Trophoblast cell (in vitro differentiated cells and primary cell): ENCODE measurements around the gene USP6NL.

ENCODE experiments used
- DNase-seq, 2 donors: peaks; one replicate each; pipeline ENCODE4 v3.0.0-alpha.2; 2016
- H2AFZ ChIP-seq: 2 replicates; pipeline ENCODE4 v1.6.1; 2013; ENCODE audit warnings: low read length, moderate library complexity, mild to moderate bottlenecking; ENCODE audit not compliant: insufficient read depth, poor library complexity
- H2AK5ac ChIP-seq: 2 replicates; pipeline ENCODE4 v1.6.1; 2013; ENCODE audit warnings: mild to moderate bottlenecking, low read length
- H2BK120ac ChIP-seq: 2 replicates; pipeline ENCODE4 v1.6.1; 2013; ENCODE audit warnings: low read length, mild to moderate bottlenecking, moderate library complexity; ENCODE audit not compliant: insufficient read depth, poor library complexity
- H2BK12ac ChIP-seq: 2 replicates; pipeline ENCODE4 v1.6.1; 2013; ENCODE audit warnings: mild to moderate bottlenecking, low read length, moderate library complexity
- H2BK5ac ChIP-seq: 2 replicates; pipeline ENCODE4 v1.6.1; 2013; ENCODE audit warnings: low read length, low read depth, moderate library complexity, mild to moderate bottlenecking; ENCODE audit not compliant: poor library complexity
- H3K14ac ChIP-seq: 2 replicates; pipeline ENCODE4 v1.6.1; 2013; ENCODE audit warnings: mild to moderate bottlenecking, low read length
- H3K18ac ChIP-seq: 2 replicates; pipeline ENCODE4 v1.6.1; 2013; ENCODE audit warnings: mild to moderate bottlenecking, low read length
- H3K23ac ChIP-seq: 2 replicates; pipeline ENCODE4 v1.6.1; 2013; ENCODE audit warnings: low read length
- H3K27ac ChIP-seq: 2 replicates; pipeline ENCODE4 v1.5.1; 2013; ENCODE audit warnings: low read depth, mild to moderate bottlenecking, inconsistent platforms, low read length, moderate library complexity
- H3K27me3 ChIP-seq: 2 replicates; pipeline ENCODE4 v1.6.1; 2013; ENCODE audit warnings: inconsistent platforms, mild to moderate bottlenecking, low read length, moderate library complexity; ENCODE audit not compliant: insufficient read depth
- H3K36me3 ChIP-seq, 2 experiments: 1 replicate in 1 of 2; 2 replicates in 1 of 2; pipeline ENCODE4 v1.6.1; 2013; ENCODE audit warnings: low read length in 2 of 2, mild to moderate bottlenecking in 2 of 2, moderate library complexity in 1 of 2; ENCODE audit not compliant: insufficient read depth in 2 of 2, control insufficient read depth in 1 of 2
- H3K4ac ChIP-seq: 2 replicates; pipeline ENCODE4 v1.6.1; 2013; ENCODE audit warnings: low read depth, mild to moderate bottlenecking, low read length, moderate library complexity
- H3K4me1 ChIP-seq, 2 experiments: 1 replicate in 1 of 2; 2 replicates in 1 of 2; pipeline ENCODE4 v1.6.1; 2013; ENCODE audit warnings: low read length in 2 of 2, mild to moderate bottlenecking in 2 of 2, moderate library complexity in 1 of 2; ENCODE audit not compliant: insufficient read depth in 2 of 2, control insufficient read depth in 1 of 2
- H3K4me2 ChIP-seq: 2 replicates; pipeline ENCODE4 v1.6.1; 2013; ENCODE audit warnings: inconsistent platforms, mild to moderate bottlenecking, low read length, moderate library complexity
- H3K4me3 ChIP-seq: 2 replicates; pipeline ENCODE4 v1.5.1; 2013; ENCODE audit warnings: mild to moderate bottlenecking, low read depth, low read length, inconsistent platforms
- H3K79me1 ChIP-seq: one replicate; pipeline ENCODE4 v1.6.1; 2013; ENCODE audit warnings: low read length
- H3K79me2 ChIP-seq: 2 replicates; pipeline ENCODE4 v1.6.1; 2013; ENCODE audit warnings: low read length, mild to moderate bottlenecking; ENCODE audit not compliant: control insufficient read depth, insufficient read depth, poor library complexity
- H3K9ac ChIP-seq: 2 replicates; pipeline ENCODE4 v1.6.1; 2013; ENCODE audit warnings: mild to moderate bottlenecking, low read length
- H3K9me3 ChIP-seq: 2 replicates; pipeline ENCODE4 v1.6.1; 2013; ENCODE audit warnings: low read depth, mild to moderate bottlenecking, control low read depth, inconsistent platforms, low read length; ENCODE audit not compliant: insufficient read depth
- H4K12ac ChIP-seq: 2 replicates; pipeline ENCODE4 v1.6.1; 2013; ENCODE audit warnings: low read depth, mild to moderate bottlenecking, low read length, moderate library complexity
- H4K8ac ChIP-seq: 2 replicates; pipeline ENCODE4 v1.6.1; 2013; ENCODE audit warnings: low read depth, mild to moderate bottlenecking, low read length, moderate library complexity
- H4K91ac ChIP-seq: one replicate; pipeline ENCODE4 v1.6.1; 2013; ENCODE audit warnings: low read depth, mild to moderate bottlenecking, low read length, moderate library complexity
- WGBS: extraction: QIAGEN DNeasy Blood & Tissue Kit; methylation state at CpG from one replicate; pipeline ENCODE4 v1.1.7; 2013; ENCODE audit warnings: missing lambda C conversion rate; ENCODE audit not compliant: insufficient read length, insufficient coverage; ENCODE audit errors: extremely low coverage; 5-methylcytosine and 5-hydroxymethylcytosine counted together

Gene USP6NL

DNA sequence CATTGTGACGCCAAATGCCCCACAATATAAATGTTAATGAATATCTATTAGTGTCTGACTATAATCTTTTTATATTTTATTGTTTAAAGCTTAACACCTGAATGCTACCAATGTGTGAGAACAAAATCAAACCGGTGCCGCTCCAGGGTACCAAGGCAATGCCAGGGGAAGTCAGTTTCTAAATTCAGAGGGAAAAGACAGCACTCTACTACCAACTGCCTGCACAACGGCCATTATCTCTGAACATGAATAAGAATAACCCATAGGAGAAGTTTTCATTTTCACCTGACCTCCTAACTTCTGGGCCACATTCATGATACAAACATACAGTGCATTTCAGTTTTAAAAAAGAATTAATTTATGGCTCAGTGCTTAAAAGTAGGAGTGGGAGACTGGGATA lies 21.7 kb downstream of the USP6NL start:
- no peak overlapping the region for H2BK12ac ChIP-seq
- H4K12ac ChIP-seq, result no peak overlapping the region
- H3K14ac ChIP-seq, result no peak overlapping the region
- H3K36me3 ChIP-seq, result peaks cover 0 to 2% of the 10 kb centered on the region in 2 experiments
- no peak overlapping the region for H4K91ac ChIP-seq
- no peak overlapping the region for H2AFZ ChIP-seq
- no peak overlapping the region for H4K8ac ChIP-seq
- no peak overlapping the region for H2BK5ac ChIP-seq
- DNase-seq, result no peak
- no CpG with 5 or more reads among the region's 4 CpGs for WGBS
- no peak overlapping the region for H3K9ac ChIP-seq
- no peak overlapping the region for H3K27ac ChIP-seq
- H3K23ac ChIP-seq, result no peak overlapping the region
- H3K27me3 ChIP-seq, result no peaks in the 10 kb centered on the region
- H2AK5ac ChIP-seq, result no peak overlapping the region
- peaks cover 0 to 4% of the 10 kb centered on the region in 2 experiments for H3K4me1 ChIP-seq
- no peak overlapping the region for H3K4me3 ChIP-seq
- H3K9me3 ChIP-seq, result no peaks in the 10 kb centered on the region
- no peak overlapping the region for H3K18ac ChIP-seq
- no peak overlapping the region for H2BK120ac ChIP-seq
- H3K4me2 ChIP-seq, result no peak overlapping the region
- no peaks in the 10 kb centered on the region for H3K79me2 ChIP-seq
- no peak overlapping the region for H3K4ac ChIP-seq
- no peaks in the 10 kb centered on the region for H3K79me1 ChIP-seq

DNA sequence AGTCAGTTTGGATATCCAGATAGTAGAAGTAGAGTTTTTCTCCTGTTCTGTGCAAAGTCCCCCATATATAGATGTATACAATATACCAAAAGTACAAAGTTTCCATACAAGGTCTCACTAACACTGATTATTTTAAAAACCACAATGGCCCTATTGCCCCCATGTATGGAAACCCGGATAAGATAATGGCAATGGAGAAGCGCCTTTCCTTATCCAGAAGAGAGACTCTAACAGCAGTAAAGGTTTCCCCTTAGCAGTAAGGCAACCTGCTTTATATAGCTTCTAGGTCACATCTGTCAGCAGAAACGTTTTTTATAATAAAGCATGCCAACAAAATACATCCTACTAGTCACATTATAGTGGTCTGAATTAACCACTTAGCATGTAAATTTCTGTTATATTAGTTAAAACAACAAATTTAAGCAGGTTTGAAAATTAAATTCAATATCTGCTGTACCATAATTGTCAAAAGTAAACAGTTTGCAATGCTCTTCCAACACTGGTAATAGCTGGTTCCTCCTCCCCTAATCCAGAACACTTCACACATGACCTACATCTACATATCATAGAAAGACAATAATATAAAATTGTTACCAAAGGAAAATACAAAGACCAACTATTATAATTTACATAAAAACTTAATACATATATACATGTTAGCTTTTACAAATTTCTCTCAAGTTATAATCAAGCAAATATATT lies 22.4 kb downstream of the USP6NL start:
- peaks cover under 1% of the 10 kb centered on the region for H3K79me2 ChIP-seq
- no peak overlapping the region for H2AK5ac ChIP-seq
- no peak overlapping the region for H4K8ac ChIP-seq
- no peak overlapping the region for H3K9ac ChIP-seq
- no peak overlapping the region for H3K4ac ChIP-seq
- no peaks in the 10 kb centered on the region for H3K79me1 ChIP-seq
- no peaks in the 10 kb centered on the region for H3K27me3 ChIP-seq
- no peak overlapping the region for H3K14ac ChIP-seq
- no peak overlapping the region for H2BK120ac ChIP-seq
- no peak overlapping the region for H2AFZ ChIP-seq
- DNase-seq, result no peak
- peaks cover 0 to 2% of the 10 kb centered on the region in 2 experiments for H3K36me3 ChIP-seq
- WGBS, result no CpG with 5 or more reads among the region's 3 CpGs
- no peak overlapping the region for H3K4me3 ChIP-seq
- H3K4me1 ChIP-seq, result peaks cover 0 to 3% of the 10 kb centered on the region in 2 experiments
- H2BK12ac ChIP-seq, result no peak overlapping the region
- no peak overlapping the region for H3K18ac ChIP-seq
- H3K9me3 ChIP-seq, result no peaks in the 10 kb centered on the region
- no peak overlapping the region for H4K12ac ChIP-seq
- no peak overlapping the region for H3K27ac ChIP-seq
- H3K23ac ChIP-seq, result no peak overlapping the region
- no peak overlapping the region for H3K4me2 ChIP-seq
- no peak overlapping the region for H2BK5ac ChIP-seq
- no peak overlapping the region for H4K91ac ChIP-seq

DNA sequence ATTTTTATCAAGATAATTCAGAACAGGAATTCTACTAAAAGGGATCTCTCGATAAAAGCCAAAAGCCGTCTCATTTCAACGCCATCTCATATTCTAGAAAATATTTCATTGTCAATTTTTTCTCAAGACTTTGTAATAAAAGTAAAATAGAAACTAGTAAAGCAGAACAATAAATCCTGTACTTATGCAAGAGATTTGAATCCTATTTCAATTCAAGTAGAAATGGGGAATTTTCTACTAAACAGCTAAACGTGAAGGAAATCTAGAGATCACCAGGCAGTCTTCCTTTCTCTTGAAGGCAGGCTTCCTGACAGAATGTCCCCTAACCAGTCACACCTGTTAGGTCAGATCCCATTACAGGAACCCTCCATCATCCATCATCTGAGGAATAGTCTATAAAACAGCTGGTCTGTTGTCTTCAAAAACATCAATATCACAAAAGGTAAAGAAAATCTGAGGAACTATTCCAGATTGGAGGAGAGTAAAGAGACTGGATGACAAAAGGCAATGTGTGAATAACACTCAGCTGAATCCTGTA lies 23.7 kb downstream of the USP6NL start:
- no peaks in the 10 kb centered on the region for H3K79me1 ChIP-seq
- H3K23ac ChIP-seq, result no peak overlapping the region
- no peak overlapping the region for H3K4ac ChIP-seq
- H3K27ac ChIP-seq, result no peak overlapping the region
- peak overlapping the region; percentile 12 for H3K4me2 ChIP-seq
- H4K91ac ChIP-seq, result no peak overlapping the region
- H3K4me3 ChIP-seq, result no peak overlapping the region
- no peak overlapping the region for H3K14ac ChIP-seq
- H3K4me1 ChIP-seq, result peaks cover 0 to 3% of the 10 kb centered on the region in 2 experiments
- no peak overlapping the region for H2BK12ac ChIP-seq
- H3K36me3 ChIP-seq, result peaks cover 0 to 3% of the 10 kb centered on the region in 2 experiments
- no peak overlapping the region for H2BK5ac ChIP-seq
- no peak overlapping the region for H2BK120ac ChIP-seq
- no peak overlapping the region for H4K8ac ChIP-seq
- DNase-seq, result peak; percentile 74 to 92
- H3K9ac ChIP-seq, result no peak overlapping the region
- peaks cover 4% of the 10 kb centered on the region for H3K79me2 ChIP-seq
- H2AFZ ChIP-seq, result no peak overlapping the region
- H3K9me3 ChIP-seq, result no peaks in the 10 kb centered on the region
- no CpG with 5 or more reads among the region's 4 CpGs for WGBS
- no peaks in the 10 kb centered on the region for H3K27me3 ChIP-seq
- H3K18ac ChIP-seq, result no peak overlapping the region
- no peak overlapping the region for H4K12ac ChIP-seq
- no peak overlapping the region for H2AK5ac ChIP-seq

DNA sequence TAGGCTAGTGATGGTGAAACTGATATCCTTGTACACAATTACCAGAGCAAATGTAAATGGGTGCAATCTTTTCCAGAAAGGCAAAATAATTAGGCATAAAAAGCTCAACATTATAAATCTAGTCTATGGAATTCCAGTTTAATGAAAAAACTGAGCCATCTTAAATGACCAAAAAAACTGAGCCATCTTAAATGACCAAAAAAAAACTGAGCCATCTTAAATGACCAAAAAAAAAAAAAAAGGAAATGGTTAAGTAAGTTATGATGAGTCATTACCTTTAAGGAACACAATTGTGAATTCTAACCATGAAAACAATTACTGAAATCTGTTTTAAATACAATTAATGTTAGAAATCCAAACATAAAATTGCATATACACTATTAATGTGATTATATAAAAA lies 25.3 kb downstream of the USP6NL start:
- Histone ChIP-seq H3K14ac (no peak overlapping the region), H2BK12ac (no peak overlapping the region), H3K79me1 (no peaks in the 10 kb centered on the region), H3K4ac (no peak overlapping the region), H4K91ac (no peak overlapping the region), H4K12ac (no peak overlapping the region), H3K27ac (no peak overlapping the region), H3K18ac (no peak overlapping the region), H3K4me3 (no peak overlapping the region), H3K23ac (no peak overlapping the region), H3K4me1 (peaks cover 0 to 3% of the 10 kb centered on the region in 2 experiments), H3K9me3 (no peaks in the 10 kb centered on the region), H2BK120ac (no peak overlapping the region), H3K4me2 (no peak overlapping the region), H3K36me3 (peaks cover 0 to 3% of the 10 kb centered on the region in 2 experiments), H2AFZ (no peak overlapping the region), H2AK5ac (no peak overlapping the region), H4K8ac (no peak overlapping the region), H2BK5ac (no peak overlapping the region), H3K27me3 (no peaks in the 10 kb centered on the region), H3K79me2 (peaks cover 4% of the 10 kb centered on the region), H3K9ac (no peak overlapping the region)
- DNase-seq, result no peak
